H1 (cell line): ENCODE data around the gene NAV2. TPM values are rescaled to one million over a fixed set of nuclear protein-coding genes. Genes with fewer than 3 reads are reported as not detected.
A peak's percentile ranks its signal among the peaks of the same experiment; 100 is the strongest.

ENCODE experiments used
- ASH2L ChIP-seq: fragments of 200-600, 300-600 bp; sonication (generic); IDR thresholded peaks from one replicate; pipeline ENCODE4 v1.7.1; 2017; ENCODE audit warnings: low read length
- EGR1 ChIP-seq: IDR thresholded peaks from 2 replicates; pipeline ENCODE4 v1.6.1; 2011; ENCODE audit warnings: low read depth, low read length, borderline replicate concordance
- HDAC6 ChIP-seq: IDR thresholded peaks from one replicate; pipeline ENCODE4 v1.7.1; 2012; ENCODE audit warnings: low read depth, mild to moderate bottlenecking, inconsistent platforms, low read length, moderate library complexity
- RFX5 ChIP-seq: IDR thresholded peaks from 2 replicates; pipeline ENCODE4 v1.6.1; 2011; ENCODE audit warnings: low read depth, low read length, improper control_type of control experiment, borderline replicate concordance
- SIN3A ChIP-seq, 2 experiments: IDR thresholded peaks in 1 of 2; conservative IDR thresholded peaks in 1 of 2; 2 replicates each; pipeline ENCODE4 v1.6.1; 2011 to 2012; ENCODE audit warnings: low read length in 2 of 2, improper control_type of control experiment in 1 of 2, low read depth in 1 of 2, mild to moderate bottlenecking in 1 of 2
- SIRT6 ChIP-seq: IDR thresholded peaks from one replicate; pipeline ENCODE4 v1.7.1; 2012; ENCODE audit warnings: low read length, inconsistent platforms
- polyA plus RNA-seq, 7 experiments: library from polyadenylated mRNA; depleted of rRNA in 3 of 7; stranded (reverse) in 5 of 7; unstranded in 2 of 7; fragments of >200 nt in 5 of 7; fragments of 200-250 nt in 2 of 7; gene quantifications; 1 replicate in 5 of 7; 2 replicates in 1 of 7; 4 replicates in 1 of 7; pipeline versions ENCODE4 v1.2.1 to v1.2.3, GENCODE V29; 2011 to 2013; ENCODE audit warnings: missing spikeins in 2 of 7, mixed read lengths in 2 of 7
- total RNA-seq: library from RNA; stranded (reverse); fragmentation: NEBNext Ultra II Directional; extraction: Animal tissue kit (Norgen Biotek cat#: 25700); gene quantifications from 2 replicates; pipeline ENCODE4 v1.2.1, GENCODE V29; 2021

Gene NAV2
- total and polyA plus RNA-seq, 2 of the 8 experiments (the other 6 are each of a cell fraction or from before 2014, with no cell fraction given) = 35.6 to 73.6 TPM

DNA sequence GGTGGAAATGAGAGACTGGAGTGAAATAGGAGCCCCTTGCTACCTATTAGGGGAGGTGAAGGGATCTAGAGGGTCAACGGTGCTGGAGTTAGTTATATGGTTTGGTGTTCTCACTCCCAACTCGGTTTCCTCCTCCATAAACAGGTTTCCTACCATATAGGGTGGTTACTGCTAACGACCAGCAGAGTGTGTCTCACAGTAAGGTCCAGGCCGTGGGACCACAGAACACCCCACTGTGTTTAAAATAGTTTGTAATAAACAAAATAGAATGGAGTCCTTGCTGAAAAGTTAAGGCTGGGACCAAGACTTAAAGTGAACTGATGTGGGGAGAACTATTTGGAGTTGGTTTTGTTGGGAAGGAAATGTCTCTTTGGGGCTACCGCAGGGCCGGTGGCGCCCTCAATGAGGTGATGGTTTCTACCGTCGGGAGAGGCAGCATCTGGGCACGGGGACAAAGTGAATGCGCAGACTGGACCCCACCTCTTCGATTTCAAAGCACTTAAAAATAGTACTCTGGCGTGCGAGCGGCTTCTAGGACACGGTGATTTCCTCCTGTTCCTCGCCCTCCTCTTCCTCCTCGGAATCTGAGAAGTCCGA lies 443.1 kb downstream of the NAV2 start (continued):
- no peak for TF ChIP-seq HDAC6
- TF ChIP-seq EGR1 = no peak
- TF ChIP-seq RFX5 = no peak
- TF ChIP-seq ASH2L = no peak
- TF ChIP-seq SIRT6 = no peak
- TF ChIP-seq SIN3A (conservative IDR thresholded peaks at IDR 0.05 in 1 of 2, IDR thresholded peaks at IDR 0.05 in 1 of 2; ENCODE audit: low read depth in 1 of 2, low read length in 2 of 2) = 0 out of 4 replicates have a peak, but pooled peaks of 1 of the 2 experiments have one; percentile 2
